ENCODE data around the gene CD70. TPM values are rescaled to one million over a fixed set of nuclear protein-coding genes. Genes with fewer than 3 reads are reported as not detected.
"Not testable (repeated sequence)": the region's sequence is repeated elsewhere in the genome, so short reads cannot be mapped to it uniquely, and the experiment has no call there.

CD70 gene, protein sequence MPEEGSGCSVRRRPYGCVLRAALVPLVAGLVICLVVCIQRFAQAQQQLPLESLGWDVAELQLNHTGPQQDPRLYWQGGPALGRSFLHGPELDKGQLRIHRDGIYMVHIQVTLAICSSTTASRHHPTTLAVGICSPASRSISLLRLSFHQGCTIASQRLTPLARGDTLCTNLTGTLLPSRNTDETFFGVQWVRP
- under 1 TPM; 0.28 to 0.40 TPM for total RNA-seq
- under 1 TPM; 0.22 to 0.57 TPM for polyA plus RNA-seq
- long read RNA-seq, donor 1, result 0 reads
- long read RNA-seq, donor 2, result 0 reads
- long read RNA-seq, donor 3, result 0 reads
- long read RNA-seq, donor 4, partial matches to known transcripts, result 0 of 1 reads
- long read RNA-seq, donor 4, other reads (novel, unspliced or antisense), result 0 of 1 reads
- long read RNA-seq, donor 5, result 0 reads

DNA sequence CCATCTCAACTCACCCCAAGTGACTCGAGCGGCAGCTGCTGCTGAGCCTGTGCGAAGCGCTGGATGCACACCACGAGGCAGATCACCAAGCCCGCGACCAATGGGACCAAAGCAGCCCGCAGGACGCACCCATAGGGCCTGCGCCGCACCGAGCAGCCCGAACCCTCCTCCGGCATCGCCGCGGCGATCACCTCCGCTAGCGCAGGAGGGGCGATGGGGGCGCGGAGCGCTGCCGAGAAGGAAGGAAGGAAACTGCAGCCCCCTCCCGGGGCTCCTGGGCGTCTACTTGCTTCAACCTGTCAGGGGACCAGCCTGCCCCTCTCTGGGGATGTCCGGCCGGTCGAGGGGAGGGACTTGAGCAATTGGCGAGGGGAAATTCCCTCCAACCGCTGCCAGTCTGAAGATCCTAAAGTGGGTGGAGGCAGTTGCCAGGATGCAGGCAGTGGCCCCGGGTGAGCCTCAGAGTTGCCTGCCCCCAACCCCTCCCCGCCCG, at the start of gene CD70:
TSS of gene CD70 (minus strand) at position 324 of the 493 bp plus-strand sequence. CDS start at position 176, 148 bp downstream.
- 1% methylated on average over 34 to 35 of the region's 35 CpGs for WGBS, 2 donors
- ATAC-seq (ENCODE audit: insufficient read depth, low FRiP score) (peak; percentile 19), DNase-seq (peak in 1 of 3 donors; percentile 14)
- H3K27me3 ChIP-seq (ENCODE audit: control insufficient read depth in 3 of 3, insufficient read depth in 3 of 3, low read length in 2 of 3), result peaks cover 4 to 68% (median 61%) of the 10 kb centered on the region in 3 donors
- H3K4me3 ChIP-seq, result no peak within 1 kb of the TSS
- no peak within 1 kb of the TSS for H3K27ac ChIP-seq (ENCODE audit: low read depth in 1 of 2, low read length in 1 of 2)
- peaks cover 0 to 24% (median 2%) of the 10 kb centered on the region in 5 donors for H3K4me1 ChIP-seq (ENCODE audit: control insufficient read depth in 5 of 5, insufficient read depth in 5 of 5, low read length in 5 of 5)
- no peaks in the 10 kb centered on the region for H3K36me3 ChIP-seq (ENCODE audit: control insufficient read depth in 4 of 4, insufficient read depth in 4 of 4, low read length in 4 of 4)
- no peak within 1 kb of the TSS for H3K9ac ChIP-seq (ENCODE audit: insufficient read depth in 1 of 2, low read length in 2 of 2)
- TF ChIP-seq, protein P1, sequence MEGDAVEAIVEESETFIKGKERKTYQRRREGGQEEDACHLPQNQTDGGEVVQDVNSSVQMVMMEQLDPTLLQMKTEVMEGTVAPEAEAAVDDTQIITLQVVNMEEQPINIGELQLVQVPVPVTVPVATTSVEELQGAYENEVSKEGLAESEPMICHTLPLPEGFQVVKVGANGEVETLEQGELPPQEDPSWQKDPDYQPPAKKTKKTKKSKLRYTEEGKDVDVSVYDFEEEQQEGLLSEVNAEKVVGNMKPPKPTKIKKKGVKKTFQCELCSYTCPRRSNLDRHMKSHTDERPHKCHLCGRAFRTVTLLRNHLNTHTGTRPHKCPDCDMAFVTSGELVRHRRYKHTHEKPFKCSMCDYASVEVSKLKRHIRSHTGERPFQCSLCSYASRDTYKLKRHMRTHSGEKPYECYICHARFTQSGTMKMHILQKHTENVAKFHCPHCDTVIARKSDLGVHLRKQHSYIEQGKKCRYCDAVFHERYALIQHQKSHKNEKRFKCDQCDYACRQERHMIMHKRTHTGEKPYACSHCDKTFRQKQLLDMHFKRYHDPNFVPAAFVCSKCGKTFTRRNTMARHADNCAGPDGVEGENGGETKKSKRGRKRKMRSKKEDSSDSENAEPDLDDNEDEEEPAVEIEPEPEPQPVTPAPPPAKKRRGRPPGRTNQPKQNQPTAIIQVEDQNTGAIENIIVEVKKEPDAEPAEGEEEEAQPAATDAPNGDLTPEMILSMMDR (IDR thresholded peaks at IDR 0.05; ENCODE audit: control extremely low read depth, extremely low read depth), result no peak
- no peaks in the 10 kb centered on the region for H3K9me3 ChIP-seq (ENCODE audit: control insufficient read depth in 4 of 4, insufficient read depth in 3 of 4, low read length in 3 of 4)

DNA sequence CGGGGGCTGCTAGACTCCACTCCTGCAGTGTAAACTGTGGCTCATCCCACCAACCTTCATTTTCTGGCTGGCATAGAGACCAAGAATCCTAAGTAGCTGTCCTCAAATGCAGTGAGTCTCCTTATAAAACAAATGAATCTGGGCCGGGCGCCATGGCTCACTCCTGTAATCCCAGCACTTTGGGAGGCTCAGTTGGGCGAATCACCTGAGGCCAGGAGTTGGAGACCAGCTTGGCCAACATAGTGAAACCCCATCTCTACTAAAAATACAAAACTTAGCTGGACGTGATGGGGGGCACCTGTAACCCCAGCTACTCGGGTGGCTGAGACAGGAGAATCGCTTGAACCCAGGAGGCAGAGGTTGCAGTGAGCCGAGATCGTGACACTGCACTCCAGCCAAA, 49.4 kb upstream of the CD70 start:
- ATAC-seq (ENCODE audit: insufficient read depth, low FRiP score); H3K27me3 ChIP-seq (ENCODE audit: control insufficient read depth in 3 of 3, insufficient read depth in 3 of 3, low read length in 2 of 3): not testable (repeated sequence)
- 85 to 86% methylated on average over 9 of the region's 9 CpGs for WGBS, 2 donors

DNA sequence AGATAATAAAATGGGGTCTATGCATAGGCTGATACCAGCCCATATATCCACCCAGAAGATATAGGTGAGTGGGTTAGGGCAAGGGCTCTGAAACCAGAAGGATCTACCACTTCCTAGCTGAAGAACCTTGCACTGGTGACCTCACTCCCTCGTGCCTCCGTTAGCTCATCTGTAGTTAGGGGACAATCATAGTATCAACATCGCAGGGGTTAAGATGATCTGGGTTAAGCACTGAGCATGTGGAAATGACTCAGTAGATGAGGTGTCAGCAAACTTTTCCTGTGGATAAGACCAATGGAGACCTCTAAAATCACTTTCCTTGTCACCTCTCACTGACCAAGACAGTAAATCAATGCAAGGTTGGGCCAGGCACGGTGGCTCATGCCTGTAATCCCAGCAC, 48.5 kb upstream of the CD70 start:
- no peak for DNase-seq
- no peak overlapping the region for H3K4me3 ChIP-seq
- H3K9me3 ChIP-seq (ENCODE audit: control insufficient read depth in 4 of 4, insufficient read depth in 3 of 4, low read length in 3 of 4), result no peaks in the 10 kb centered on the region
- no peak for ATAC-seq (ENCODE audit: insufficient read depth, low FRiP score)
- TF ChIP-seq, protein P1 (IDR thresholded peaks at IDR 0.05; ENCODE audit: control extremely low read depth, extremely low read depth), result no peak
- H3K27ac ChIP-seq (ENCODE audit: low read depth in 1 of 2, low read length in 1 of 2), result no peak overlapping the region
- H3K4me1 ChIP-seq (ENCODE audit: control insufficient read depth in 5 of 5, insufficient read depth in 5 of 5, low read length in 5 of 5), result no peaks in the 10 kb centered on the region
- no peaks in the 10 kb centered on the region for H3K36me3 ChIP-seq (ENCODE audit: control insufficient read depth in 4 of 4, insufficient read depth in 4 of 4, low read length in 4 of 4)
- WGBS, 2 donors, result 47 to 59% methylated on average over 4 of the region's 4 CpGs
- H3K27me3 ChIP-seq (ENCODE audit: control insufficient read depth in 3 of 3, insufficient read depth in 3 of 3, low read length in 2 of 3), result no peaks in the 10 kb centered on the region
- no peak overlapping the region for H3K9ac ChIP-seq (ENCODE audit: insufficient read depth in 1 of 2, low read length in 2 of 2)

More for the DNA sequence above, 49.4 kb upstream of the CD70 start:
- not testable (repeated sequence) for H3K9ac ChIP-seq (ENCODE audit: insufficient read depth in 1 of 2, low read length in 2 of 2); DNase-seq; H3K4me3 ChIP-seq; H3K27ac ChIP-seq (ENCODE audit: low read depth in 1 of 2, low read length in 1 of 2); H3K9me3 ChIP-seq (ENCODE audit: control insufficient read depth in 4 of 4, insufficient read depth in 3 of 4, low read length in 3 of 4); H3K4me1 ChIP-seq (ENCODE audit: control insufficient read depth in 5 of 5, insufficient read depth in 5 of 5, low read length in 5 of 5); H3K36me3 ChIP-seq (ENCODE audit: control insufficient read depth in 4 of 4, insufficient read depth in 4 of 4, low read length in 4 of 4)

DNA sequence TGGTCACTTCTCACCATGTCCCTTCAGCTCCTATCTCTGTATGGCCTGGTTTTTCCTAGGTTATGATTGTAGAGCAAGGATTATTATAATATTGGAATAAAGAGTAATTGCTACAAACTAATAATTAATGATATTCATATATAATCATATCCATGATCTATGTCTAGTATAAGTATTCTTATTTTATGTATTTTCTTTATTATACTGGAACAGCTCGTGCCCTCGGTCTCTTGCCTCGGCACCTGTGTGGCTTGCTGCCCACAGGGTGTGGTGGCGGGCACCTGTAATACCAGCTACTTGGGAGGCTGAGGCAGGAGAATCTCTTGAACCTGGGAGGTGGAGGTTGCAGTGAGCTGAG, 42.5 kb upstream of the CD70 start:
- H3K4me1 ChIP-seq (ENCODE audit: control insufficient read depth in 5 of 5, insufficient read depth in 5 of 5, low read length in 5 of 5); H3K4me3 ChIP-seq; DNase-seq; H3K36me3 ChIP-seq (ENCODE audit: control insufficient read depth in 4 of 4, insufficient read depth in 4 of 4, low read length in 4 of 4); H3K27me3 ChIP-seq (ENCODE audit: control insufficient read depth in 3 of 3, insufficient read depth in 3 of 3, low read length in 2 of 3); ATAC-seq (ENCODE audit: insufficient read depth, low FRiP score); H3K9me3 ChIP-seq (ENCODE audit: control insufficient read depth in 4 of 4, insufficient read depth in 3 of 4, low read length in 3 of 4); H3K27ac ChIP-seq (ENCODE audit: low read depth in 1 of 2, low read length in 1 of 2); H3K9ac ChIP-seq (ENCODE audit: insufficient read depth in 1 of 2, low read length in 2 of 2): not testable (repeated sequence)
- WGBS, 2 donors, result 81 to 87% methylated on average over 4 of the region's 4 CpGs

Measured in lung (tissue), 16 donors.